Transverse colon (tissue), 4 donors: ENCODE results near the gene SLC25A13. TPM values are rescaled to one million over a fixed set of nuclear protein-coding genes. Genes with fewer than 3 reads are reported as not detected.

Experiments
- DNase-seq: peaks from one replicate; pipeline ENCODE4 v3.0.0-alpha.2; 2019
- H3K27ac ChIP-seq, 4 donors: fragments of 200-600 bp; sonication (generic); 2 replicates each; pipeline ENCODE4 v1.5.1; 2016 to 2018; ENCODE audit warnings: inconsistent platforms in 4 of 4
- H3K27me3 ChIP-seq: fragments of 200-600 bp; sonication (generic); 2 replicates; pipeline ENCODE4 v1.5.1; 2017; ENCODE audit warnings: inconsistent platforms
- H3K36me3 ChIP-seq, 4 donors: fragments of 200-600 bp; sonication (generic); 2 replicates each; pipeline ENCODE4 v1.5.1; 2017 to 2019; ENCODE audit warnings: inconsistent platforms in 4 of 4
- H3K4me1 ChIP-seq, 4 donors: fragments of 200-600 bp; sonication (generic); 2 replicates each; pipeline ENCODE4 v1.5.1; 2017 to 2020; ENCODE audit warnings: inconsistent platforms in 4 of 4
- H3K4me3 ChIP-seq, 4 donors: fragments of 200-600 bp; sonication (generic); 1 replicate in 1 of 4; 2 replicates in 3 of 4; pipeline versions ENCODE4 v1.5.1 to v1.6.1; 2017 to 2019; ENCODE audit warnings: inconsistent platforms in 4 of 4
- H3K9me3 ChIP-seq, 2 donors: fragments of 200-600 bp; sonication (generic); 2 replicates each; pipeline ENCODE4 v1.5.1; 2017 to 2019; ENCODE audit warnings: inconsistent platforms in 2 of 2
- EP300 ChIP-seq: sonication (generic); formaldehyde crosslinking; IDR thresholded peaks from one replicate; pipeline ENCODE4 v1.6.1; 2017; ENCODE audit warnings: antibody characterized with exemption, low read depth
- POLR2A ChIP-seq: fragments of 450-650 bp; IDR thresholded peaks from one replicate; pipeline ENCODE4 v1.6.1; 2016; ENCODE audit warnings: antibody characterized with exemption, mild to moderate bottlenecking, moderate library complexity
- POLR2AphosphoS5 ChIP-seq, 3 donors: sonication (generic); formaldehyde crosslinking; IDR thresholded peaks; one replicate each; pipeline ENCODE4 v1.6.1; 2016; ENCODE audit warnings: antibody characterized with exemption in 3 of 3
- WGBS, 2 donors: methylation state at CpG; one replicate each; pipeline ENCODE4 v1.1.5; 2018; ENCODE audit warnings: low coverage in 1 of 2; 5-methylcytosine and 5-hydroxymethylcytosine counted together
- in situ Hi-C, 4 donors: fragments of 200-750 bp; cut with MboI; loops; one replicate each; pipeline versions ENCODE4 v1.15.0 to v1.15.1; 2017; ENCODE audit warnings: low sequenced_read_pairs in 3 of 4, low pct_ligation_motif_present in 1 of 4, low pct_unique_long_range_greater_than_20kb in 1 of 4
- intact Hi-C: fragments of 100-400 bp; cut with DNase I; formaldehyde crosslinking; loops from one replicate; pipeline ENCODE4 v1.15.1; 2023; ENCODE audit warnings: low total_unique reads
- total RNA-seq, 4 donors: library from RNA; depleted of rRNA; stranded (reverse); fragments of >200 nt; gene quantifications; one replicate each; pipeline ENCODE4 v1.1.0, GENCODE V29; 2016
- TF ChIP-seq, protein P1 (sequence below), 5 experiments: fragments of 200-600 bp in 3 of 5; fragments of 450-650 bp in 2 of 5; sonication (generic) in 3 of 5; IDR thresholded peaks; 1 replicate in 2 of 5; 2 replicates in 3 of 5; pipeline ENCODE4 v1.5.1; 2016 to 2017; ENCODE audit warnings: antibody characterized with exemption in 5 of 5, inconsistent platforms in 3 of 5, mild to moderate bottlenecking in 2 of 5, moderate library complexity in 1 of 5

Gene SLC25A13
- total RNA-seq, 4 donors from 2014 or later = 7.8 to 68.9 (median 59.6) TPM

DNA sequence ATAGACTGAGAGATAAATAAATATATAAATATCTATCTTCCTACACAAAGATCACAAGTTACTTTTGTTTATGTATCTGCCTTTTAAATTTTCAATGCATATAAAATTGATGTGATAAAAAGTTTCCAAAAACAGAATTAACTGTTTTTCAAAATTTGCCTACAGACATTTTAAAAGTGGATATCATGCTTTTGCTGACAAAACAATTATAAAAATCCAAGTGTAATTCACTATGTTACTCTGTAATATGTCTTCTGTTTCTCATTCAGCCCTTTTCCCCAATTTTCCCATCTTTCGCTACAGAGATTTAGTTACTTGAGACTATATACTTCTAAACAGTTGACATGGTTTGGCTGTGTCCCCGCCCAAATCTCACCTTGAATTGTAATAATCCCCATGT is 37.7 kb downstream of the SLC25A13 start:
- H3K27ac ChIP-seq = no peak overlapping the region
- in situ Hi-C loops (no loop called here), intact Hi-C loops (no loop called here)
- TF ChIP-seq EP300 (no peak), POLR2AphosphoS5 (IDR thresholded peaks at IDR 0.05) (no peak), POLR2A (no peak)
- TF ChIP-seq, protein P1, sequence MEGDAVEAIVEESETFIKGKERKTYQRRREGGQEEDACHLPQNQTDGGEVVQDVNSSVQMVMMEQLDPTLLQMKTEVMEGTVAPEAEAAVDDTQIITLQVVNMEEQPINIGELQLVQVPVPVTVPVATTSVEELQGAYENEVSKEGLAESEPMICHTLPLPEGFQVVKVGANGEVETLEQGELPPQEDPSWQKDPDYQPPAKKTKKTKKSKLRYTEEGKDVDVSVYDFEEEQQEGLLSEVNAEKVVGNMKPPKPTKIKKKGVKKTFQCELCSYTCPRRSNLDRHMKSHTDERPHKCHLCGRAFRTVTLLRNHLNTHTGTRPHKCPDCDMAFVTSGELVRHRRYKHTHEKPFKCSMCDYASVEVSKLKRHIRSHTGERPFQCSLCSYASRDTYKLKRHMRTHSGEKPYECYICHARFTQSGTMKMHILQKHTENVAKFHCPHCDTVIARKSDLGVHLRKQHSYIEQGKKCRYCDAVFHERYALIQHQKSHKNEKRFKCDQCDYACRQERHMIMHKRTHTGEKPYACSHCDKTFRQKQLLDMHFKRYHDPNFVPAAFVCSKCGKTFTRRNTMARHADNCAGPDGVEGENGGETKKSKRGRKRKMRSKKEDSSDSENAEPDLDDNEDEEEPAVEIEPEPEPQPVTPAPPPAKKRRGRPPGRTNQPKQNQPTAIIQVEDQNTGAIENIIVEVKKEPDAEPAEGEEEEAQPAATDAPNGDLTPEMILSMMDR (IDR thresholded peaks at IDR 0.05) = no peak
- no peak for DNase-seq
- H3K4me1 ChIP-seq = peaks cover 0 to 26% (median 2%) of the 10 kb centered on the region in 4 donors
- no peaks in the 10 kb centered on the region for H3K36me3 ChIP-seq
- H3K27me3 ChIP-seq = no peaks in the 10 kb centered on the region
- 67 to 96% methylated on average over 1 to 2 of the region's 2 CpGs for WGBS, 2 donors
- H3K4me3 ChIP-seq = no peak overlapping the region
- H3K9me3 ChIP-seq = no peaks in the 10 kb centered on the region

DNA sequence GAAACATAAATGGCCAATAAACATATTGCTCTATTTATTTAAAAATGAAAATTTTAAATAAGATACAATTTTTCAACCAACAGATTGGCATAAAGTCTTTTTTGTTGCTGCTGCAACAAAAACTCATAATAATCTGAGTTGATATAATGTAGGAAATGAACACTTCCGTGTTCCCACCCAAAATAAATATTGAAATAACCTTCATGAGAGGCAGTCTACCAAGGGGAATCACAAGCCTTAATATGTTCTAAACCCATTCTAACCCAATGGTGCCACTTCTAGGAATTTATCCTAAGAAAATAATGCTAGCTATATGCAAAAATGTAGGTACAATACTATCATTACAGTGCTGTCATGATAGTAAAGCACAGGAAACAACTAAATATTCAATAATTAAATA is 39.1 kb downstream of the SLC25A13 start:
- DNase-seq = no peak
- Histone ChIP-seq H3K4me1 (peaks cover 0 to 26% (median 2%) of the 10 kb centered on the region in 4 donors), H3K36me3 (no peaks in the 10 kb centered on the region), H3K4me3 (no peak overlapping the region), H3K9me3 (no peaks in the 10 kb centered on the region), H3K27ac (no peak overlapping the region), H3K27me3 (no peaks in the 10 kb centered on the region)
- in situ Hi-C loops (no loop called here), intact Hi-C loops (no loop called here)
- 29 to 40% methylated on average over 1 of the region's 1 CpG for WGBS, 2 donors
- no peak for TF ChIP-seq POLR2A
- TF ChIP-seq, protein P1 (IDR thresholded peaks at IDR 0.05) = no peak
- TF ChIP-seq EP300 = no peak
- TF ChIP-seq POLR2AphosphoS5 (IDR thresholded peaks at IDR 0.05) = no peak

DNA sequence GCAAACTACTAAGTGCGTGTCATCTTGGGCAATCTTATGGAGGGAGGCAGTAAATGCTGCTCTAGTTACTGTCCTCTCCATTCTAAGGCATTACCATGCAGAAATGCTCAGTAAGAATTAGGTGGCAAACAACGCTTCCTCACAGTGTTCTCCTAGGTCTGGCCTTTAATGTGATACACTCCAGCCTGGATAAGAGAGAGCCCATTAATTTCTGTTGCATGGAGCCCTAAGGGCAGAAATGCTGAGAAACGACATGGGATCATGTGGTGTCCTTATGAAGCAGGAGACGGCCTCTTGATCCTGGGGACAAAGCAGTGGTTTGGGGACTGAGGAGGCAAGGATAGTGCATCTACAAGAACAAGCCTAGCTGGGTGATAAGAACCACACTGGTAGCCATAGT is 44.0 kb downstream of the SLC25A13 start:
- no peak for DNase-seq
- Histone ChIP-seq H3K9me3 (no peaks in the 10 kb centered on the region), H3K27me3 (no peaks in the 10 kb centered on the region), H3K4me1 (peaks cover 0 to 9% (median 0%) of the 10 kb centered on the region in 4 donors), H3K27ac (no peak overlapping the region), H3K36me3 (peaks cover 0 to 10% (median 5%) of the 10 kb centered on the region in 4 donors), H3K4me3 (no peak overlapping the region)
- TF ChIP-seq POLR2AphosphoS5 (IDR thresholded peaks at IDR 0.05) = no peak
- no peak for TF ChIP-seq POLR2A
- no peak for TF ChIP-seq EP300
- TF ChIP-seq, protein P1 (IDR thresholded peaks at IDR 0.05) = no peak
- intact Hi-C loops (no loop called here), in situ Hi-C loops (no loop called here)
- 93% methylated on average over 4 of the region's 4 CpGs; no CpG with 5 or more reads in 1 of the 2 donors for WGBS, 2 donors

DNA sequence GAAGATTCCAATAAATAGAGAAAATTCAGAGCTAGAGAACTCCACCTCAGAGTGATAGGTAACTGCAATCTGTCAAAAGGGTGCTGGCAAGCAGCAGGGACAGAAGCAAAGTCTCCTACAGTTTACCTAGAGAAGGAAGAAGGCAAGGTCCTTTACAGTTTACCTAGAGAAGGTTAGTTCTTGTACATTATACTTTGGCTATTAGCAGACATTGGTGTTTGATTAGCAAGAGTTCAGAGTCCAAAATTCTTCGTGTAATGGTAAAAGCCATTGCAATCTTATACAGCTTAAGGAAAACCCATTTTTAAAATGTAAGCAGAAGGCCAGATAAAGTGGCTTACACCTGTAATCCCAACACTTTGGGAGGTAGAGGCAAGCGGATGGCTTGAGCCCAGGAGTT is 45.9 kb downstream of the SLC25A13 start:
- peaks cover 0 to 10% (median 5%) of the 10 kb centered on the region in 4 donors for H3K36me3 ChIP-seq
- WGBS, 2 donors = 82 to 100% methylated on average over 1 to 2 of the region's 2 CpGs
- intact Hi-C loops (no loop called here), in situ Hi-C loops (no loop called here)
- H3K4me3 ChIP-seq = no peak overlapping the region
- no peaks in the 10 kb centered on the region for H3K4me1 ChIP-seq
- H3K27ac ChIP-seq = no peak overlapping the region
- H3K9me3 ChIP-seq = no peaks in the 10 kb centered on the region
- TF ChIP-seq EP300 (no peak), POLR2A (no peak), POLR2AphosphoS5 (IDR thresholded peaks at IDR 0.05) (no peak)
- TF ChIP-seq, protein P1 (IDR thresholded peaks at IDR 0.05) = no peak
- DNase-seq = no peak
- no peaks in the 10 kb centered on the region for H3K27me3 ChIP-seq
